Body of pancreas (tissue), 4 donors: ENCODE results near the gene TARS1. TPM values are rescaled to one million over a fixed set of nuclear protein-coding genes. Genes with fewer than 3 reads are reported as not detected.

Source experiments
- ATAC-seq: fragments of 150-250 bp; one replicate; pipeline ENCODE4 v1.9.1; 2016
- DNase-seq, 4 donors: peaks; one replicate each; pipeline ENCODE4 v3.0.0-alpha.2; 2019
- H3K27ac ChIP-seq, 4 donors: fragments of 200-600 bp; sonication (generic); 1 replicate in 3 of 4; 2 replicates in 1 of 4; pipeline versions ENCODE4 v1.5.1 to v1.6.1; 2016 to 2019; ENCODE audit warnings: mild to moderate bottlenecking in 1 of 4, mixed read lengths in 1 of 4, moderate library complexity in 1 of 4
- H3K27me3 ChIP-seq, 2 donors: fragments of 200-600 bp; sonication (generic); one replicate each; pipeline ENCODE4 v1.6.0; 2016; ENCODE audit warnings: mild to moderate bottlenecking in 1 of 2
- H3K36me3 ChIP-seq, 2 donors: fragments of 200-600 bp; sonication (generic); replicated peaks in 1 of 2; 2 replicates each; pipeline ENCODE4 v1.5.1; 2016; ENCODE audit warnings: low read depth in 2 of 2; ENCODE audit not compliant: insufficient read depth in 1 of 2
- H3K4me1 ChIP-seq: fragments of 200-600 bp; sonication (generic); one replicate; pipeline ENCODE4 v1.6.0; 2016
- H3K4me3 ChIP-seq, 2 donors: fragments of 200-600 bp; sonication (generic); 1 replicate in 1 of 2; 2 replicates in 1 of 2; pipeline ENCODE4 v1.5.1; 2016 to 2019
- H3K9me3 ChIP-seq, 3 donors: fragments of 200-600 bp; sonication (generic); 1 replicate in 2 of 3; 2 replicates in 1 of 3; pipeline ENCODE4 v1.5.1; 2016
- POLR2A ChIP-seq, 3 donors: fragments of 450-650 bp; IDR thresholded peaks; one replicate each; pipeline ENCODE4 v1.6.1; 2016; ENCODE audit warnings: antibody characterized with exemption in 3 of 3, mild to moderate bottlenecking in 2 of 3
- WGBS, 2 donors: methylation state at CpG; one replicate each; pipeline ENCODE4 v1.1.5; 2017; 5-methylcytosine and 5-hydroxymethylcytosine counted together
- intact Hi-C: fragments of 100-400 bp; cut with DNase I; formaldehyde crosslinking; loops from one replicate; pipeline ENCODE4 v1.15.1; 2023
- total RNA-seq, 2 donors: library from RNA; depleted of rRNA; stranded (reverse); fragments of >200 nt; gene quantifications; one replicate each; pipeline ENCODE4 v1.1.0, GENCODE V29; 2016
- TF ChIP-seq, protein P1 (sequence below), 7 experiments: fragments of 450-650 bp in 4 of 7; fragments of 200-600 bp in 3 of 7; sonication (generic) in 3 of 7; IDR thresholded peaks; one replicate each; pipeline ENCODE4 v1.5.1; 2016 to 2019; ENCODE audit warnings: antibody characterized with exemption in 7 of 7

Gene TARS1
- total RNA-seq = 10 to 100 TPM; 38.4 to 52.1 TPM

DNA sequence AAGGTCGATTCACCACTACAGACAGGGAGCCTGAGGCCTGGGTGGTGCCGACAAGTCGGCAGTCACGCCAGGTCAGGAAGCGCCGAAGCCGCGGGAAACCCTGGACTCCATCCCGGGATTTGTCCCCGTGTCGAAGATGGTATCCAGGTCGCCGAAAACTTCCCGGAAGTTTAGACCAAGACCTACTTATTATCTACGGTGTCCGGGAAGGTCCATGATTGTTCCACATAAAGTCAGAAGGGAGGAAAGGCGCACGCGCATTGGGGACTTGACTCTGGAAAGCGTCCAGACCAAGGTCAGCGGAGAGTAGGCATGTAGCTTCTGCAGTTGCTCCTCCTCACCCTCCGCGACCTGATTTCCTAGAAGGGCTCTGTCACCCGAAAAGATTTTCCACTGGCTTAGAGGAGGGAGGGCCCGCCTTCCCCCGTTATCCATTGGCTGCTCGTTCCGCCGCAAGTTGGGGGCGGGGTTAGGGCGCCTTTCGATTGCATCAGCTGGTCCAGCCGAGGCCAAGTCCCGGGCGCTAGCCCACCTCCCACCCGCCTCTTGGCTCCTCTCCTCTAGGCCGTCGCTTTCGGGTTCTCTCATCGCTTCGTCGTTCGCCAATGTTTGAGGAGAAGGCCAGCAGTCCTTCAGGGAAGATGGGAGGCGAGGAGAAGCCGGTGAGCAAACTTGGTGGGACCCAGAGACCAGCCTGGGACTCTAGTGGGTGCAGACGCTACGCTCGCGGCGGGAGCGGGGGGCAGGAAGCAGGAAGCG, at the start of gene TARS1:
TARS1 (plus strand) TSS at position 484 of the 759 bp plus-strand sequence; CDS start at position 606, 122 bp downstream.
- WGBS, 2 donors = 0 to 1% methylated on average over 39 to 52 of the region's 52 CpGs
- Histone ChIP-seq H3K4me3 (peak within 1 kb of the TSS; percentile 65 to 89), H3K27ac (peak within 1 kb of the TSS; percentile 92 to 96 (median 93)), H3K27me3 (no peaks in the 10 kb centered on the region), H3K36me3 (no peaks in the 10 kb centered on the region), H3K9me3 (no peaks in the 10 kb centered on the region), H3K4me1 (peaks cover 43% of the 10 kb centered on the region)
- intact Hi-C loops = no loop called here
- DNase-seq (peak; percentile 98 to 99 (median 99)), ATAC-seq (peak; percentile 95)
- TF ChIP-seq, protein P1, sequence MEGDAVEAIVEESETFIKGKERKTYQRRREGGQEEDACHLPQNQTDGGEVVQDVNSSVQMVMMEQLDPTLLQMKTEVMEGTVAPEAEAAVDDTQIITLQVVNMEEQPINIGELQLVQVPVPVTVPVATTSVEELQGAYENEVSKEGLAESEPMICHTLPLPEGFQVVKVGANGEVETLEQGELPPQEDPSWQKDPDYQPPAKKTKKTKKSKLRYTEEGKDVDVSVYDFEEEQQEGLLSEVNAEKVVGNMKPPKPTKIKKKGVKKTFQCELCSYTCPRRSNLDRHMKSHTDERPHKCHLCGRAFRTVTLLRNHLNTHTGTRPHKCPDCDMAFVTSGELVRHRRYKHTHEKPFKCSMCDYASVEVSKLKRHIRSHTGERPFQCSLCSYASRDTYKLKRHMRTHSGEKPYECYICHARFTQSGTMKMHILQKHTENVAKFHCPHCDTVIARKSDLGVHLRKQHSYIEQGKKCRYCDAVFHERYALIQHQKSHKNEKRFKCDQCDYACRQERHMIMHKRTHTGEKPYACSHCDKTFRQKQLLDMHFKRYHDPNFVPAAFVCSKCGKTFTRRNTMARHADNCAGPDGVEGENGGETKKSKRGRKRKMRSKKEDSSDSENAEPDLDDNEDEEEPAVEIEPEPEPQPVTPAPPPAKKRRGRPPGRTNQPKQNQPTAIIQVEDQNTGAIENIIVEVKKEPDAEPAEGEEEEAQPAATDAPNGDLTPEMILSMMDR (IDR thresholded peaks at IDR 0.05) = peak in 1 of 7 experiments; percentile 15
- peak; percentile 73 to 93 (median 88) for TF ChIP-seq POLR2A (IDR thresholded peaks at IDR 0.05)

DNA sequence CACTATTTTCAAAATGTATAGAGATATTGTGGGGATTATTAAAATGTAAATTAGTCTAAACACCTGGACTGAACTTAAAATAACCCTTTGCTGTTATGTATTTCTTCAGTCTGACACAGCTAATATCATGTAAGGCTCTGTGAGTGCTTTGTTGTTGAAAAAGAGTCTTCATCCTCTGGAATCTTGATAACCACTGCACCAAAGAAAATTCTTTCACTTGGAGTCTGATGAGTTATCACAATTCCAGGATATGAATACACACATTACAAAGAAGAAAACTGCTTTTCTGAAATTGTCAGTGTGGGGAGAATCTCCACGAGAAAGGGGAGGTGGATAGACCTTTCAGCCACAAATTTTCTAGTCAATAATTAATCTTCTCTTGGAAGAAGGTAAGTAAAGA, 42.3 kb upstream of the TARS1 start:
- H3K27ac ChIP-seq = no peak overlapping the region
- WGBS, 2 donors = 52 to 61% methylated on average over 1 of the region's 1 CpG
- no peak for ATAC-seq
- no peak for DNase-seq
- no peaks in the 10 kb centered on the region for H3K36me3 ChIP-seq
- intact Hi-C loops = no loop called here
- H3K9me3 ChIP-seq = no peaks in the 10 kb centered on the region
- H3K4me3 ChIP-seq = no peak overlapping the region
- peaks cover 6% of the 10 kb centered on the region for H3K4me1 ChIP-seq
- H3K27me3 ChIP-seq = no peaks in the 10 kb centered on the region
- TF ChIP-seq POLR2A (IDR thresholded peaks at IDR 0.05) = no peak
- TF ChIP-seq, protein P1 (IDR thresholded peaks at IDR 0.05) = no peak

DNA sequence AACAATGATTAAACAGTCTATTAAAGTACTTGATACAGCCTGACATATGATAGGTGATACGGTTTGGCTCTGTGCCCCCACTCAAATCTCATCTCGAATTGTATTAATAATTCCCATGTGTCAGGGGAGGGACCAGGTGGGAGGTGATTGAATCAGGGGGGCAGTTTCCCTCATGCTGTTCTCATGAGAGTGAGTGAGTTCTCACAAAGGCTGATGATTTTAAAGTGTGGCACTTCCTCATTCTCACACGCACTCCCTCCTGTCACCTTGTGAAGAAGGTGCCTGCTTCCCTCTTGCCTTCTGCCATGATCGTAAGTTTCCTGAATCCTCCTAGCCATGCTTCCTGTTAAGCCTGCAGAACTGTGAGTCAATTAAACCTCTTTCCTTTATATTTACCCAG, 40.1 kb upstream of the TARS1 start:
- DNase-seq = no peak
- H3K27me3 ChIP-seq = no peaks in the 10 kb centered on the region
- intact Hi-C loops = no loop called here
- H3K4me1 ChIP-seq = peaks cover 6% of the 10 kb centered on the region
- no peak overlapping the region for H3K27ac ChIP-seq
- H3K9me3 ChIP-seq = no peaks in the 10 kb centered on the region
- no peaks in the 10 kb centered on the region for H3K36me3 ChIP-seq
- WGBS, 2 donors = 27 to 41% methylated on average over 4 of the region's 4 CpGs
- TF ChIP-seq POLR2A (IDR thresholded peaks at IDR 0.05) = no peak
- TF ChIP-seq, protein P1 (IDR thresholded peaks at IDR 0.05) = no peak
- no peak overlapping the region for H3K4me3 ChIP-seq
- ATAC-seq = no peak

DNA sequence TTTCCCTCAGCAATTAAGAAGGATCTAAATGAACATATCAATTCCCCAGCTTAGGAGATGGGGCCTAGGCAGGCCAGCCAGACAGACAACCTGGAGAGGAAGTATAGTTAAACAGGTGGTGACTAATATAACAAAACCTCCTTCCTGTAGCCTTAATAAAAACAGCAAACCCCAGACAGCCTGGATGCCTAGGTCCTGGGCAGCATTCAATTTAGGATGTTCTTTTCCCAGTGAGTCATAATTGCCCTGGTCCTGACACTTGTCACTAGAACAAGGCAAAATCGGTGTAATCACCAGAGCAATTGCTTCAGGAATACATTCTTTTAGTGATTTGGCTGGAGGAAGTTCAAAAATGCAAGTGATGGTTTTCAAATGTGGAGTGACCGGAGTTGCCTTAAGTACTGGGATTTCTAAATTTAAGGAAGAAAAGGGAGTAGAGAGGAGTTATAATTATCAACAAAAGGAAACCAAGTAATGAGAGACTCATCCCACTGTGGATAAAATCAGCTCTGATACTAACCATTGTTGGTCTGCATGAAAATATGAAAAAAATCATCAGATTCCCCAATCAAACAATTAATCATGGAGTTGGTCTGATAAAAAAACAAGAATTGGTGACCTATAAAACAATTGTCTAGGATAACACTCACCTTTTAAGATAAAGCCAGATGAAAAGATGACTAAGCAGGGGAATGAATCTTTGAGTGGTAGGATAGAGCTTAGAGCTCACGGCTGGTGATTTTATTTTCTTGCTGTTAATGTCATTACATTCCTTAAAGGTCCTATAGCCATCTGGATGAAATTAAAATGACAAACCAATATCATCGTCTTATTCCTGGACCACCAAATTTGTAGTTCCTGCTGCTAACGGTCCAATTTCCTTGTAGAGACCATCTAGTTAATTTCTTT, 39.0 kb upstream of the TARS1 start:
- intact Hi-C loops = no loop called here
- TF ChIP-seq, protein P1 (IDR thresholded peaks at IDR 0.05) = no peak
- TF ChIP-seq POLR2A (IDR thresholded peaks at IDR 0.05) = no peak
- no peaks in the 10 kb centered on the region for H3K9me3 ChIP-seq
- H3K27ac ChIP-seq = no peak overlapping the region
- WGBS, 2 donors = 44 to 53% methylated on average over 5 of the region's 5 CpGs
- H3K36me3 ChIP-seq = no peaks in the 10 kb centered on the region
- H3K4me3 ChIP-seq = no peak overlapping the region
- peaks cover 6% of the 10 kb centered on the region for H3K4me1 ChIP-seq
- no peak for ATAC-seq
- DNase-seq = no peak
- no peaks in the 10 kb centered on the region for H3K27me3 ChIP-seq
